ENCODE results near the gene SPNS2. TPM values are rescaled to one million over a fixed set of nuclear protein-coding genes. Genes with fewer than 3 reads are reported as not detected.
A peak's percentile ranks its signal among the peaks of the same experiment; 100 is the strongest.

SPNS2 gene
- total and polyA plus RNA-seq, 4 donors, result 2.3 to 56.2 (median 17.2) TPM

DNA sequence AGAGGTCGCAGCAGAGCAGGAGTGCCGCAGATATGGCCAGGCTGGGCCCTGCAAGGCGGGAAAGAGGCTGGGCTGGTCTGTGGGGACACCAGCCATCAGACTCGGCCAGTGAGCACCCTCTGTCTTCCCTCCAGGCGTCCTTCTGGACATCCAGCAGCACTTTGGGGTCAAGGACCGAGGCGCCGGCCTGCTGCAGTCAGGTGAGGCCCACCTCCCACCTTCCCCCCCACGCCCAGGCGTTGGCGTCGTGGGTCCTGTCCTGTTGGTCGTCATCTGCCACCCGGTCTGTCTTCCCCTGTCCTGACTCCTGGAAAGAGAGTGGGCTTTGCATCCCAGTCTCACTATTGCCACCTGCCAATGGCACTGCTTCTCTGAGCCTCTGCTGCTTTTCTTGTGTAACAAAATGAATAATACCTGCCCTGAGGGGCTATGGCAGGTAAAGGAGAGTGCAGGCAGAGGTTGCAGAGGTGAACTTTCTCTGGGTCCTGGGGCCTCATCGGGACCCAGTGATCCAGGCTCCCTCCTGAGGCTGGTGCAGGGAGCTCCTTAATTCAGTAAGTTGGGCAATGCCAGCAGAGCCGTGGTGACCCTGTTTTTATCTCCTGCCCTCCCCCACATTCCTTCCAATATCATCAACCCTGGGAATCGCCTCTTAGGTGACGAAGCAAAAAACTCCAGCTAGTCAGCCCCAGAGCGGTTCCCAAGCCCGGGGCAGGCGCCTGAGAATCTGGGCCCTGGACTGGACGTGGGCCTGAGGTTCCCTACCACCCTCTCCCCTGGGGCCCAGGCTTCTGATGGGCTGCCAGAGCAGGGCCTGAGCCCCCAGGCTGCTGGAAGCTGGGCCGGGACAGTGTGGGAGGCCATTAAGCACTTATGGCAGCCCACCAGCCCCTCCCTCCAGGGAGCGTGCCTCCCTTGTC is 14.7 kb downstream of the SPNS2 start:
- intact Hi-C loops (cut with DNase I), result no loop called here
- H3K27ac ChIP-seq (ENCODE audit: low read depth in 1 of 2, low read length in 2 of 2), result no peak overlapping the region
- 76 to 84% methylated on average over 24 of the region's 24 CpGs for WGBS, 2 donors
- H3K4me3 ChIP-seq (ENCODE audit: low read length in 2 of 2), result no peak overlapping the region
- no peaks in the 10 kb centered on the region for H3K36me3 ChIP-seq (ENCODE audit: control insufficient read depth in 1 of 2, insufficient read depth in 2 of 2, low read length in 1 of 2)
- no peak for ATAC-seq (ENCODE audit: low FRiP score)
- no peaks in the 10 kb centered on the region for H3K9me3 ChIP-seq (ENCODE audit: control insufficient read depth, low read length)
- H3K27me3 ChIP-seq (ENCODE audit: control insufficient read depth in 1 of 2, insufficient read depth in 2 of 2, low read length in 1 of 2), result no peaks in the 10 kb centered on the region
- H3K4me1 ChIP-seq (ENCODE audit: control insufficient read depth in 1 of 2, insufficient read depth in 2 of 2, low read length in 2 of 2), result no peaks in the 10 kb centered on the region
- no peak for DNase-seq

DNA sequence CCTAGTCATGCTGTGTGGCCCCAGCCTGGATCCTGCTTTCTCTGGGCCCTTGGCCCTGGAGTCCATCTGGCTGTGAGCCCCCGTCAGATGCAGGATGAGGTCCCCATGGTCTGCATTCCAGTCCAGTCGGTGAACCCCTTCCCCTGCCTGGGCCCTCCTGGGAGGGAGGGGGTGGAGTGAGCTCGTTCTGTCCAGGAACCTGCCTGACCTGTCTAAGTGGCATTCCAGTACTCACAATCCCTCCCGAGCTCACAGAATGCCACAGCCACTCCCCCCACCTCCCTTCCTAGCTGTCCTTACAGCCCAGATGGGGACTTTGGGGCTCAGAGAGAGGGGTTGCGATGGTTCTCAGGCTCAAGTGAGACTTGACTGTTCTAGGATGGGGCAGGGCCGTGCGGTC is 15.5 kb downstream of the SPNS2 start:
- no peak overlapping the region for H3K4me3 ChIP-seq (ENCODE audit: low read length in 2 of 2)
- DNase-seq, result no peak
- no peaks in the 10 kb centered on the region for H3K9me3 ChIP-seq (ENCODE audit: control insufficient read depth, low read length)
- H3K36me3 ChIP-seq (ENCODE audit: control insufficient read depth in 1 of 2, insufficient read depth in 2 of 2, low read length in 1 of 2), result no peaks in the 10 kb centered on the region
- intact Hi-C loops (cut with DNase I), result no loop called here
- ATAC-seq (ENCODE audit: low FRiP score), result no peak
- H3K27ac ChIP-seq (ENCODE audit: low read depth in 1 of 2, low read length in 2 of 2), result no peak overlapping the region
- H3K27me3 ChIP-seq (ENCODE audit: control insufficient read depth in 1 of 2, insufficient read depth in 2 of 2, low read length in 1 of 2), result no peaks in the 10 kb centered on the region
- WGBS, 2 donors, result 75 to 79% methylated on average over 7 of the region's 7 CpGs
- no peaks in the 10 kb centered on the region for H3K4me1 ChIP-seq (ENCODE audit: control insufficient read depth in 1 of 2, insufficient read depth in 2 of 2, low read length in 2 of 2)

DNA sequence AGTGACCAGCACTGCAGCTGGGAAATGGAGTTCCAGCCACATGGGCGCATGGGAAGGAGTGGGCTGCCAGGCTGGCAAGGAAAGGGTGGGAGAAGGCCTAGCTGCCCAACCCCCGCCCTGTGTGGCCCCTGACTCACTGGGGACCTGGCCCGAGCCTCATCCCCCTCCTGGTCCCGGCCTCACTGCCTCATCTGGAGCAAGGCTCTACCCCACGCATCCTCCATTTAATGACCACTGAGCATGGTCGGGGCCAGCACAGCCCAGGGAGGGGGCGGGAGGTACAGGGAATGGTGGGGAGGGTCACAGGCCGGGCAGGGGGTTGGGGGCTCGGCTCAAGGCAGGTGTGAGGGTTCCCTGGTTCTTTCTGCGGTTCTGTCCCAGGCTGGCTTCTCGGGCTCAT is 16.1 kb downstream of the SPNS2 start:
- ATAC-seq (ENCODE audit: low FRiP score), result no peak
- no peaks in the 10 kb centered on the region for H3K4me1 ChIP-seq (ENCODE audit: control insufficient read depth in 1 of 2, insufficient read depth in 2 of 2, low read length in 2 of 2)
- no peak overlapping the region for H3K27ac ChIP-seq (ENCODE audit: low read depth in 1 of 2, low read length in 2 of 2)
- intact Hi-C loops (cut with DNase I), result no loop called here
- no peaks in the 10 kb centered on the region for H3K36me3 ChIP-seq (ENCODE audit: control insufficient read depth in 1 of 2, insufficient read depth in 2 of 2, low read length in 1 of 2)
- WGBS, 2 donors, result 91 to 96% methylated on average over 11 of the region's 11 CpGs
- DNase-seq, result no peak
- H3K4me3 ChIP-seq (ENCODE audit: low read length in 2 of 2), result no peak overlapping the region
- no peaks in the 10 kb centered on the region for H3K9me3 ChIP-seq (ENCODE audit: control insufficient read depth, low read length)
- H3K27me3 ChIP-seq (ENCODE audit: control insufficient read depth in 1 of 2, insufficient read depth in 2 of 2, low read length in 1 of 2), result no peaks in the 10 kb centered on the region

DNA sequence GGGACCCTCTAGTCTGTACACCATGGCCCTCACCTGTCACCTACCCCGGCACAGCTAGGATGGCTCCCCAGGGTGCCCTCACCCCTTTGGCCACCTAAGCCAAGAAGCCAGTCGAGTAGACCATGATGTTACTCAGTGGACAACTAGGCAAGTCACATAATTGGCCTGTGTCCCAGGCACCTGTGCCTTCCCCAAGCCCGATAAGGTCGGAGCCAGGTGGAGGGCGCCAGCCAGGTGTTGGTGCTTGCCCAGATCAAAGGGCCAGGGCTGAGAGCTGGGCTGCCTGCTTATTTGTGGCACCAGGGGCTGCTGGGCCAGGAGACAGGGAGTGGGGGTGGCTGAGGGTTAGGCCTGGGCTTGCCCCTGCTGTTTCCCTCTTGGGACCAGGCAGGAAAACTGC is 16.8 kb downstream of the SPNS2 start:
- no peaks in the 10 kb centered on the region for H3K36me3 ChIP-seq (ENCODE audit: control insufficient read depth in 1 of 2, insufficient read depth in 2 of 2, low read length in 1 of 2)
- no peak overlapping the region for H3K4me3 ChIP-seq (ENCODE audit: low read length in 2 of 2)
- WGBS, 2 donors, result 95 to 96% methylated on average over 5 of the region's 5 CpGs
- no peak for ATAC-seq (ENCODE audit: low FRiP score)
- H3K4me1 ChIP-seq (ENCODE audit: control insufficient read depth in 1 of 2, insufficient read depth in 2 of 2, low read length in 2 of 2), result no peaks in the 10 kb centered on the region
- H3K9me3 ChIP-seq (ENCODE audit: control insufficient read depth, low read length), result no peaks in the 10 kb centered on the region
- no peak overlapping the region for H3K27ac ChIP-seq (ENCODE audit: low read depth in 1 of 2, low read length in 2 of 2)
- intact Hi-C loops (cut with DNase I), result no loop called here
- H3K27me3 ChIP-seq (ENCODE audit: control insufficient read depth in 1 of 2, insufficient read depth in 2 of 2, low read length in 1 of 2), result no peaks in the 10 kb centered on the region
- DNase-seq, result no peak

DNA sequence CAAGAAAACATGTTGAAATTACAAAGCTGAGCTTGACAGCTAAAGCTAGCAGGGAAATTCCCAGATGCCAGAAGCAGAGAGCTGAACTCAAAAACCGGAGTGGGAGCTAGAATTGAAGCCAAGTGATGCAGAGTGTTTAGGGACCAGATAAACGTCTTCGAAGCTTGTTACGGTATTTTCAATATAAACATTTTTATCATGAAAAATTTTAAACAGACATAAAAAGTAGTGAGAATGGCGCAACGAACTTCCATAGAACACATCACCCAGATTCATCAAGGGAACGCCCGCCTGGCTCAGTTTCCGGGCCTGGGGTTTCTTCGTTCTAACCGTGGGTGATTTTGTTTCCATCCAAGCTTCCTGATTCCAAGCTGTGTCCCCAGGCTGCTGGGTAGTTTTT is 18.1 kb downstream of the SPNS2 start:
- DNase-seq (no peak), ATAC-seq (ENCODE audit: low FRiP score) (no peak)
- Histone ChIP-seq H3K4me3 (ENCODE audit: low read length in 2 of 2) (no peak overlapping the region), H3K9me3 (ENCODE audit: control insufficient read depth, low read length) (no peaks in the 10 kb centered on the region), H3K4me1 (ENCODE audit: control insufficient read depth in 1 of 2, insufficient read depth in 2 of 2, low read length in 2 of 2) (no peaks in the 10 kb centered on the region), H3K27me3 (ENCODE audit: control insufficient read depth in 1 of 2, insufficient read depth in 2 of 2, low read length in 1 of 2) (no peaks in the 10 kb centered on the region), H3K36me3 (ENCODE audit: control insufficient read depth in 1 of 2, insufficient read depth in 2 of 2, low read length in 1 of 2) (no peaks in the 10 kb centered on the region), H3K27ac (ENCODE audit: low read depth in 1 of 2, low read length in 2 of 2) (no peak overlapping the region)
- 58 to 66% methylated on average over 11 of the region's 11 CpGs for WGBS, 2 donors
- intact Hi-C loops (cut with DNase I), result no loop called here

DNA sequence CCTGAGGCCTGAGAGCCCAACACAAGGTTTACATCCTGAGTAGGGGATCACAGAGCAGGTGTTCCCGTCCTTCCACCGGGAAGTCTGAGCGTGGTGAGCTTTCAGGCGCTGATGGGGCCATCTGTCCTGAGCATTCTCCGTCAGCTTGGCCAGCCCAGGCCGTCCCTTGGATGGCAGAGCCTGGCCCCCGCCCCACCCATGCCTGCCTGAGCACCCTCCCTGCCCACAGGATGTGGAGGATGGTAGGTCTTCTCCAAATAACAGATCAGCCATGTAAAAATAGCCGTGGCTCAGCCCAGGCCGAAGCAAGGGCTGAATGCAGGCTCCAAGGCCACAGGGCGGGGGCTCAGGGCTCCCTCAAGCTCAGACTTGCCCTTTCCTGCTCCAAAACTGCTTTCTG is 20.2 kb downstream of the SPNS2 start:
- no peaks in the 10 kb centered on the region for H3K36me3 ChIP-seq (ENCODE audit: control insufficient read depth in 1 of 2, insufficient read depth in 2 of 2, low read length in 1 of 2)
- ATAC-seq (ENCODE audit: low FRiP score), result no peak
- H3K9me3 ChIP-seq (ENCODE audit: control insufficient read depth, low read length), result no peaks in the 10 kb centered on the region
- no peak overlapping the region for H3K27ac ChIP-seq (ENCODE audit: low read depth in 1 of 2, low read length in 2 of 2)
- intact Hi-C loops (cut with DNase I), result no loop called here
- 94 to 96% methylated on average over 10 of the region's 10 CpGs for WGBS, 2 donors
- no peaks in the 10 kb centered on the region for H3K4me1 ChIP-seq (ENCODE audit: control insufficient read depth in 1 of 2, insufficient read depth in 2 of 2, low read length in 2 of 2)
- no peaks in the 10 kb centered on the region for H3K27me3 ChIP-seq (ENCODE audit: control insufficient read depth in 1 of 2, insufficient read depth in 2 of 2, low read length in 1 of 2)
- DNase-seq, result no peak
- no peak overlapping the region for H3K4me3 ChIP-seq (ENCODE audit: low read length in 2 of 2)

DNA sequence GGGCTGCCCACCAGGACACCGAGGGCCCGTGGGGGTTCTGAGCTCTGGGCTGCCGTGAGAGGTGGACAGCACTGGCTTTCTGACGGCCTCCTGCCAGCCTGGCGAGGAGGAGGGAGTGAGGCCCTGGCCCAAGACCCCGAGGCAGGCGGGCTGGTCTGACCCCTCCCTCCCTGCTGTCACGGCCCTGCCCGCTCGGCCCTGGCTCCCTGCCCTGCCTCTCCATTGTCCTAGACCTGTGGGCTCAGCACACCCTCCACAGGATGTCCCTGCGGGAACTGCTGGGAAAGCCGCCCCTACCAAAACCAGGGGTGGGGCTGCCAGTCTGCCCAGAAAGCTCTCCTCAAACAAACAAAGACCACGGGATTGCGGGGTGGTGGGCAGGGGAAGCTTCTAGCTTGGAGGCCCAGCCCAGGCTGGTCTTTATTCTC is 20.7 kb downstream of the SPNS2 start:
- H3K4me3 ChIP-seq (ENCODE audit: low read length in 2 of 2), result no peak overlapping the region
- H3K4me1 ChIP-seq (ENCODE audit: control insufficient read depth in 1 of 2, insufficient read depth in 2 of 2, low read length in 2 of 2), result no peaks in the 10 kb centered on the region
- peak in 1 of 2 donors; percentile 56 for DNase-seq
- intact Hi-C loops (cut with DNase I), result no loop called here
- no peaks in the 10 kb centered on the region for H3K9me3 ChIP-seq (ENCODE audit: control insufficient read depth, low read length)
- H3K36me3 ChIP-seq (ENCODE audit: control insufficient read depth in 1 of 2, insufficient read depth in 2 of 2, low read length in 1 of 2), result no peaks in the 10 kb centered on the region
- no peak overlapping the region for H3K27ac ChIP-seq (ENCODE audit: low read depth in 1 of 2, low read length in 2 of 2)
- no peaks in the 10 kb centered on the region for H3K27me3 ChIP-seq (ENCODE audit: control insufficient read depth in 1 of 2, insufficient read depth in 2 of 2, low read length in 1 of 2)
- ATAC-seq (ENCODE audit: low FRiP score), result peak; percentile 67
- WGBS, 2 donors, result 77 to 80% methylated on average over 14 of the region's 14 CpGs

DNA sequence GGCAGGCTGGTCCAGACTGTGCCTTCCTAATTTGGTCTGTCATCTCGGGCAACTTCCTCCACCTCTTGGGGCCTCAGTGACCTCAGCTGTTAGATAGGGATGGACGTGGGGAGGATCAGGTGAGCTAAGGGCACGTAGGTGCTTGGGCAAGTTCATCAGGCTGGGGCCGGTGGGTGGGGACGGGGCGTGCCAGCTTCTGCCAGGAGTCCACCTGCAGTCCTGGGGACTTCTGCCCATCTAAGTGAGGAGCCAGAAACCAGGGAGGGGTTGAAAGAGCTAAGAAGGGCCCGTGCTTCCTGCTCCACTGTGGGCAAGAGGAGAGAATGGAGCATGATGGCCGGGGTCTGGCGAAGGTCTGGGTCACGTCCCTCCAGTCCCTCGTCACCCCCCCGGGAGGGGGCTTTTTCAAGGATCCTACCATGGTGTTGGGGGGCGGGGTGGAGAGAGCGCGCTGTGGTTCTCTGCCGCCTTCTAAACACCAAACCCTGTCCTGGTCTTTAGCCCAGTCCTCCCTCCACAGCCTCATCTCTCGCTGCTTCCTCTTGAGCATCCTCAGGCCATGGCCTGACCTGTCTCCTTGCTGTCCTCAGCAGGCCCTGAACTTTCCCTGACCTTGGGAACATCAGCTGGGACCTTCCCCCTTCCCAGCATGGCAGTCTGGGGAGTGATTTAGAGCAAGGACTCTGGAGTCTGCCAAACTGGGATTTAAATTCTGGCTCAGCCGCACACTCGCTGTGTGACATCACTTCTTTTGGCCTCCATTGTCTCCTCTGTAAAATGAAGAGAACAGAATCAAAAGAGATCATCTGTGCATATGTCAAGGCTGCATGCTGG is 21.6 kb downstream of the SPNS2 start:
- intact Hi-C loops (cut with DNase I), result no loop called here
- no peak for DNase-seq

More for the DNA sequence above, 21.6 kb downstream of the SPNS2 start:
- 85 to 90% methylated on average over 19 of the region's 19 CpGs for WGBS, 2 donors
- ATAC-seq (ENCODE audit: low FRiP score), result no peak
- Histone ChIP-seq H3K36me3 (ENCODE audit: control insufficient read depth in 1 of 2, insufficient read depth in 2 of 2, low read length in 1 of 2) (no peaks in the 10 kb centered on the region), H3K27me3 (ENCODE audit: control insufficient read depth in 1 of 2, insufficient read depth in 2 of 2, low read length in 1 of 2) (no peaks in the 10 kb centered on the region), H3K4me1 (ENCODE audit: control insufficient read depth in 1 of 2, insufficient read depth in 2 of 2, low read length in 2 of 2) (no peaks in the 10 kb centered on the region), H3K27ac (ENCODE audit: low read depth in 1 of 2, low read length in 2 of 2) (no peak overlapping the region), H3K4me3 (ENCODE audit: low read length in 2 of 2) (no peak overlapping the region), H3K9me3 (ENCODE audit: control insufficient read depth, low read length) (no peaks in the 10 kb centered on the region)
